GM12878 (cell line): ENCODE data around the gene GNAL. TPM values are rescaled to one million over a fixed set of nuclear protein-coding genes. Genes with fewer than 3 reads are reported as not detected.

Experiments used
- BMI1 ChIP-seq: fragments of 450-650 bp; IDR thresholded peaks from 2 replicates; pipeline ENCODE4 v1.6.1; 2016; ENCODE audit warnings: mild to moderate bottlenecking, moderate library complexity, borderline replicate concordance
- BRCA1 ChIP-seq: IDR thresholded peaks from 2 replicates; pipeline ENCODE4 v1.6.1; 2011; ENCODE audit warnings: low read depth, low read length, improper control_type of control experiment
- CHD1 ChIP-seq: IDR thresholded peaks from 2 replicates; pipeline ENCODE4 v1.6.1; 2012; ENCODE audit warnings: low read depth, low read length, improper control_type of control experiment
- EED ChIP-seq: sonication (generic); IDR thresholded peaks from 2 replicates; pipeline ENCODE4 v1.6.1; 2016; ENCODE audit warnings: antibody characterized with exemption, low read depth
- ETV6 ChIP-seq, 2 experiments: fragments of 450-650 bp in 1 of 2; IDR thresholded peaks in 1 of 2; conservative IDR thresholded peaks in 1 of 2; 2 replicates each; pipeline ENCODE4 v1.6.1; 2014; ENCODE audit warnings: antibody characterized with exemption in 1 of 2, borderline replicate concordance in 1 of 2, low read depth in 1 of 2, mild to moderate bottlenecking in 1 of 2, moderate library complexity in 1 of 2
- EZH2 ChIP-seq: IDR thresholded peaks from 2 replicates; pipeline ENCODE4 v1.6.1; 2012; ENCODE audit warnings: low read depth, mild to moderate bottlenecking, control low read depth, inconsistent platforms, low read length, borderline replicate concordance; ENCODE audit not compliant: control insufficient read depth
- FOXM1 ChIP-seq: IDR thresholded peaks from 2 replicates; pipeline ENCODE4 v1.6.1; 2012; ENCODE audit warnings: low read depth, mild to moderate bottlenecking, inconsistent platforms, low read length, moderate library complexity
- JUND ChIP-seq: IDR thresholded peaks from 2 replicates; pipeline ENCODE4 v1.6.1; 2012; ENCODE audit warnings: low read depth, mild to moderate bottlenecking, low read length, improper control_type of control experiment, moderate library complexity
- LARP7 ChIP-seq: fragments of 450-650 bp; IDR thresholded peaks from 2 replicates; pipeline ENCODE4 v1.6.1; 2017; ENCODE audit warnings: mild to moderate bottlenecking
- MEF2A ChIP-seq: IDR thresholded peaks from 2 replicates; pipeline ENCODE4 v1.6.1; 2011; ENCODE audit warnings: low read depth, mild to moderate bottlenecking, low read length, moderate library complexity; ENCODE audit not compliant: insufficient read depth
- NFYB ChIP-seq: IDR thresholded peaks from 2 replicates; pipeline ENCODE4 v1.6.1; 2011; ENCODE audit warnings: low read depth, mild to moderate bottlenecking, low read length, improper control_type of control experiment, moderate library complexity; ENCODE audit not compliant: insufficient read depth
- NR2F1 ChIP-seq: fragments of 450-650 bp; conservative IDR thresholded peaks from 2 replicates; pipeline ENCODE4 v1.6.1; 2017; ENCODE audit warnings: mild to moderate bottlenecking
- RBBP5 ChIP-seq: fragments of 200-600 bp; sonication (generic); conservative IDR thresholded peaks from 2 replicates; pipeline ENCODE4 v1.6.1; 2016
- SIX5 ChIP-seq: IDR thresholded peaks from 2 replicates; pipeline ENCODE4 v1.6.1; 2011; ENCODE audit warnings: mild to moderate bottlenecking, low read depth, low read length, moderate library complexity; ENCODE audit not compliant: severe bottlenecking
- SMARCA5 ChIP-seq: fragments of 450-650 bp; IDR thresholded peaks from 2 replicates; pipeline ENCODE4 v1.6.1; 2017; ENCODE audit warnings: mild to moderate bottlenecking
- SRF ChIP-seq, 2 experiments: IDR thresholded peaks; 2 replicates each; pipeline ENCODE4 v1.6.1; 2011; ENCODE audit warnings: low read depth in 2 of 2, low read length in 2 of 2, mild to moderate bottlenecking in 1 of 2, moderate library complexity in 1 of 2
- ZBTB4 ChIP-seq: fragments of 450-650 bp; formaldehyde crosslinking; IDR thresholded peaks from 2 replicates; pipeline ENCODE4 v1.4.0; 2022; ENCODE audit warnings: mild to moderate bottlenecking, moderate library complexity
- polyA plus RNA-seq, 11 experiments: library from polyadenylated mRNA; depleted of rRNA in 4 of 11; unstranded in 6 of 11; stranded (reverse) in 5 of 11; fragments of >200 nt; fragmentation: Nextera tagmentation in 4 of 11; fragmentation: Illumina TruSeq in 1 of 11; extraction: Ambion mirVana in 4 of 11; extraction: Trizol in 1 of 11; gene quantifications; 1 replicate in 1 of 11; 2 replicates in 10 of 11; pipeline versions ENCODE4 v1.2.1 to v1.2.3, GENCODE V29; 2011 to 2016; ENCODE audit warnings: inconsistent platforms in 2 of 11, missing spikeins in 2 of 11, low read depth in 1 of 11
- total RNA-seq, 4 experiments: library from RNA; depleted of rRNA in 3 of 4; stranded (reverse); fragments of >200 nt in 3 of 4; fragmentation: Illumina TruSeq in 1 of 4; extraction: Trizol in 1 of 4; gene quantifications; 2 replicates each; pipeline versions ENCODE4 v1.2.1 to v1.2.3, GENCODE V29; 2013 to 2021
- TF ChIP-seq, protein P1 (sequence below): IDR thresholded peaks from 2 replicates; pipeline ENCODE4 v1.6.1; 2012; ENCODE audit warnings: mild to moderate bottlenecking, low read depth, low read length

GNAL gene
- total and polyA plus RNA-seq, 10 of the 15 experiments (the other 5 are each of a cell fraction or from before 2014, with no cell fraction given): 0.02 to 0.39 (median 0.05) TPM; not detected in 5

DNA sequence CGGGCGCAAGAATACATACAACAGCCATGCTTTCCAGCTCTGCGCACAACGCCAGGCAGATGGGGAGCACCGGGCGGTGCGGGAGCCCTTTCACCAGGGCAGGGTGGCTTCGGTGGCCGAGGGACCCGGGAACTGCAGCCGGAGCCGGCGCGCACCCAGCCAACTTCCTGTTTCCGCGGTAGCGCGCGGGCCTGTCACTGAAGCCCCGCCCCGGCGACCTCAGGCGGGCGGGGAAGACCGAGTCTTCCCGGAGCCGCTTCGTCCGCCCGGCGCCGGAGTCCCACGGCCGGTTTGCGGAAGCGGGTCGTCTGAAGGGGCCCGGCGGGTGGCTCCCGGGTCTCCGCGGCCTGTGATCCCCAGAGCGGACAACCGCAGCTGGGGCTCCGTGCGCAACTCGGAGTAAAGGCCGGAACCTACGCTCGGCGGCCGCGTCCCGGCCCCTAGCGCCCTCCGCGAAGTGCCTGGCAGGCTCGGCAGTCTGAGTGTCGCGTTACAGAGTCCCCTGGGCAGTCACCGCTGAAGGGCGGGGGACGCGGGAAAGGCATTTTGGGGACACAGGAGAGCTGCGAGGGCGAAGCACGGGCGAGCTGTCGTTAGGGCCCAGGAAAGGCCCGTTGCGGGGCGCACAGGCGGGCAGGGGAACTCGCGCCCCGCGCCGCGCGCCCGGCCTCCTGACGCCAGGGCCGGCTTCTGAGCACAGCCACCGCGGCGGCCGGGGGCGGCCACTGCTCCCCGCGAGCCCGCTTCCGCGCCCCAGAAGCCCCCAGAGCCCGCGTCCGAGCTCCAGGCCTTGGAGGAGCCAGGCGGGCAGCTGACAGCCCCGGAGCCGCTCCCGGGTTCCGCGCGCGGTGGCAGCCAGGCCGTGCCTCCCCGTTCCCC, 219.4 kb downstream of the GNAL start, which contains the start of gene MPPE1 (continued):
- TF ChIP-seq SRF (IDR thresholded peaks at IDR 0.05; ENCODE audit: low read depth in 2 of 2, low read length in 2 of 2) (0 out of 4 replicates have a peak, but pooled peaks of 1 of the 2 experiments have one; percentile 7), FOXM1 (no peak), ETV6 (conservative IDR thresholded peaks at IDR 0.05 in 1 of 2, IDR thresholded peaks at IDR 0.05 in 1 of 2; ENCODE audit: borderline replicate concordance in 1 of 2, low read depth in 1 of 2) (peak in 1 of 2 experiments; percentile 48; a peak in 1 of 4 replicates), EZH2 (no peak), LARP7 (peak; percentile 83; the same call in 1 of the 2 replicates), NR2F1 (peak; percentile 86), NFYB (no peak), RBBP5 (no peak), CHD1 (no peak), ZBTB4 (CRISPR knock-in tag) (no peak), MEF2A (no peak), SMARCA5 (no peak), SIX5 (no peak), BMI1 (no peak), BRCA1 (no peak), JUND (no peak), EED (peak; percentile 30; the same call in 1 of the 2 replicates)
- TF ChIP-seq, protein P1, sequence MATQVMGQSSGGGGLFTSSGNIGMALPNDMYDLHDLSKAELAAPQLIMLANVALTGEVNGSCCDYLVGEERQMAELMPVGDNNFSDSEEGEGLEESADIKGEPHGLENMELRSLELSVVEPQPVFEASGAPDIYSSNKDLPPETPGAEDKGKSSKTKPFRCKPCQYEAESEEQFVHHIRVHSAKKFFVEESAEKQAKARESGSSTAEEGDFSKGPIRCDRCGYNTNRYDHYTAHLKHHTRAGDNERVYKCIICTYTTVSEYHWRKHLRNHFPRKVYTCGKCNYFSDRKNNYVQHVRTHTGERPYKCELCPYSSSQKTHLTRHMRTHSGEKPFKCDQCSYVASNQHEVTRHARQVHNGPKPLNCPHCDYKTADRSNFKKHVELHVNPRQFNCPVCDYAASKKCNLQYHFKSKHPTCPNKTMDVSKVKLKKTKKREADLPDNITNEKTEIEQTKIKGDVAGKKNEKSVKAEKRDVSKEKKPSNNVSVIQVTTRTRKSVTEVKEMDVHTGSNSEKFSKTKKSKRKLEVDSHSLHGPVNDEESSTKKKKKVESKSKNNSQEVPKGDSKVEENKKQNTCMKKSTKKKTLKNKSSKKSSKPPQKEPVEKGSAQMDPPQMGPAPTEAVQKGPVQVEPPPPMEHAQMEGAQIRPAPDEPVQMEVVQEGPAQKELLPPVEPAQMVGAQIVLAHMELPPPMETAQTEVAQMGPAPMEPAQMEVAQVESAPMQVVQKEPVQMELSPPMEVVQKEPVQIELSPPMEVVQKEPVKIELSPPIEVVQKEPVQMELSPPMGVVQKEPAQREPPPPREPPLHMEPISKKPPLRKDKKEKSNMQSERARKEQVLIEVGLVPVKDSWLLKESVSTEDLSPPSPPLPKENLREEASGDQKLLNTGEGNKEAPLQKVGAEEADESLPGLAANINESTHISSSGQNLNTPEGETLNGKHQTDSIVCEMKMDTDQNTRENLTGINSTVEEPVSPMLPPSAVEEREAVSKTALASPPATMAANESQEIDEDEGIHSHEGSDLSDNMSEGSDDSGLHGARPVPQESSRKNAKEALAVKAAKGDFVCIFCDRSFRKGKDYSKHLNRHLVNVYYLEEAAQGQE: 0 out of 2 replicates have a peak, but pooled peaks have one; percentile 14
